Measurements from ENCODE around the gene PEX1. TPM values are rescaled to one million over a fixed set of nuclear protein-coding genes. Genes with fewer than 3 reads are reported as not detected.
"Not testable (repeated sequence)": the region's sequence is repeated elsewhere in the genome, so short reads cannot be mapped to it uniquely, and the experiment has no call there.

The PEX1 gene
- total RNA-seq, 2 experiments from 2014 or later: 12.9 to 13.2 TPM

- H3K27ac Mint-ChIP-seq; H3K9me3 Mint-ChIP-seq; H3K27me3 Mint-ChIP-seq (ENCODE audit: low read depth); CTCF ChIA-PET; H3K4me1 Mint-ChIP-seq (ENCODE audit: low read depth); H3K36me3 Mint-ChIP-seq (ENCODE audit: low read depth); DNase-seq; H3K4me3 Mint-ChIP-seq; intact Hi-C loops (cut with micrococcal nuclease): not testable (repeated sequence)
Observed at GRCh38 chr7:92543542-92543941, 15.2 kb upstream of the PEX1 start.

GRCh38 chr7:92534572-92534971 lies 6.3 kb upstream of the PEX1 start:
- intact Hi-C loops (cut with micrococcal nuclease): no loop called here
- H3K4me3 Mint-ChIP-seq: no peak overlapping the region
- no peak for DNase-seq
- no peaks in the 10 kb centered on the region for H3K9me3 Mint-ChIP-seq
- peaks cover 19% of the 10 kb centered on the region for H3K4me1 Mint-ChIP-seq (ENCODE audit: low read depth)
- peaks cover 15% of the 10 kb centered on the region for H3K36me3 Mint-ChIP-seq (ENCODE audit: low read depth)
- no peaks in the 10 kb centered on the region for H3K27me3 Mint-ChIP-seq (ENCODE audit: low read depth)
- H3K27ac Mint-ChIP-seq: peak overlapping the region; percentile 42
- CTCF ChIA-PET: no interaction called here

GRCh38 chr7:92528958-92529264 lies 591 bp upstream of the PEX1 start:
- peak overlapping the region; percentile 91 for H3K27ac Mint-ChIP-seq
- no peaks in the 10 kb centered on the region for H3K9me3 Mint-ChIP-seq
- H3K4me3 Mint-ChIP-seq: peak overlapping the region; percentile 84
- DNase-seq: no peak
- peaks cover 4% of the 10 kb centered on the region for H3K36me3 Mint-ChIP-seq (ENCODE audit: low read depth)
- intact Hi-C loops (cut with micrococcal nuclease): loop anchor here (1.0 to 5.0 kb wide), 18 partner anchors 61 to 703 kb away; partner anchors contain the start of genes ANKIB1, CYP51A1, FAM133B and GATAD1
- peaks cover 25% of the 10 kb centered on the region for H3K4me1 Mint-ChIP-seq (ENCODE audit: low read depth)
- H3K27me3 Mint-ChIP-seq (ENCODE audit: low read depth): no peaks in the 10 kb centered on the region
- CTCF ChIA-PET: interaction anchor here (0.6 to 1.6 kb wide), 17 partner anchors 7 to 649 kb away, joined by 3 to 8 read pairs (median 3); partner anchors contain the start of genes AKAP9, FAM133B and MTERF1

- H3K9me3 Mint-ChIP-seq: no peaks in the 10 kb centered on the region
- intact Hi-C loops (cut with micrococcal nuclease): loop anchor here (1.0 to 5.0 kb wide), 17 partner anchors 63 to 705 kb away; partner anchors contain the start of genes ANKIB1, CYP51A1, FAM133B and GATAD1
- peaks cover 2% of the 10 kb centered on the region for H3K36me3 Mint-ChIP-seq (ENCODE audit: low read depth)
- H3K4me1 Mint-ChIP-seq (ENCODE audit: low read depth): peaks cover 22% of the 10 kb centered on the region
- H3K27me3 Mint-ChIP-seq (ENCODE audit: low read depth): no peaks in the 10 kb centered on the region
- H3K27ac Mint-ChIP-seq: peak overlapping the region; percentile 74
- peak; percentile 73 for DNase-seq
- CTCF ChIA-PET: interaction anchor here (0.7 to 1.6 kb wide), 6 partner anchors 14 to 463 kb away, joined by 3 to 8 read pairs (median 3); no protein-coding TSS in a partner anchor
- H3K4me3 Mint-ChIP-seq: peak overlapping the region; percentile 84
Observed at GRCh38 chr7:92527300-92528187, 776 bp downstream of the PEX1 start.

GRCh38 chr7:92523110-92523509 lies 5.2 kb downstream of the PEX1 start:
- H3K9me3 Mint-ChIP-seq: no peaks in the 10 kb centered on the region

GRCh38 chr7:92520024-92520423 lies 8.3 kb downstream of the PEX1 start:
- Mint-ChIP-seq H3K4me1 (ENCODE audit: low read depth) (peaks cover 9% of the 10 kb centered on the region), H3K36me3 (ENCODE audit: low read depth) (peaks cover 4% of the 10 kb centered on the region), H3K9me3 (no peaks in the 10 kb centered on the region), H3K27ac (no peak overlapping the region), H3K27me3 (ENCODE audit: low read depth) (no peaks in the 10 kb centered on the region), H3K4me3 (no peak overlapping the region)
- intact Hi-C loops (cut with micrococcal nuclease): no loop called here
- CTCF ChIA-PET: no interaction called here
- no peak for DNase-seq

More at GRCh38 chr7:92523110-92523509, 5.2 kb downstream of the PEX1 start:
- intact Hi-C loops (cut with micrococcal nuclease): no loop called here
- no peak for DNase-seq
- H3K27ac Mint-ChIP-seq: no peak overlapping the region
- CTCF ChIA-PET: no interaction called here
- no peaks in the 10 kb centered on the region for H3K27me3 Mint-ChIP-seq (ENCODE audit: low read depth)
- H3K4me3 Mint-ChIP-seq: no peak overlapping the region
- peaks cover 15% of the 10 kb centered on the region for H3K4me1 Mint-ChIP-seq (ENCODE audit: low read depth)
- H3K36me3 Mint-ChIP-seq (ENCODE audit: low read depth): no peaks in the 10 kb centered on the region

GRCh38 chr7:92517631-92518030 lies 10.7 kb downstream of the PEX1 start:
- intact Hi-C loops (cut with micrococcal nuclease): no loop called here
- H3K4me1 Mint-ChIP-seq (ENCODE audit: low read depth): peaks cover 9% of the 10 kb centered on the region
- no peak overlapping the region for H3K4me3 Mint-ChIP-seq
- peak overlapping the region; percentile 64 for H3K27ac Mint-ChIP-seq
- H3K36me3 Mint-ChIP-seq (ENCODE audit: low read depth): peaks cover 13% of the 10 kb centered on the region
- CTCF ChIA-PET: interaction anchor here (0.6 to 1.1 kb wide), 2 partner anchors 11 to 928 kb away, joined by 3 to 5 read pairs; partner anchors contain the start of gene RBM48
- DNase-seq: no peak
- no peaks in the 10 kb centered on the region for H3K9me3 Mint-ChIP-seq
- no peaks in the 10 kb centered on the region for H3K27me3 Mint-ChIP-seq (ENCODE audit: low read depth)

GRCh38 chr7:92513167-92513902 lies 15.0 kb downstream of the PEX1 start:
- Mint-ChIP-seq H3K27me3 (ENCODE audit: low read depth) (no peaks in the 10 kb centered on the region), H3K27ac (no peak overlapping the region), H3K4me1 (ENCODE audit: low read depth) (peaks cover 9% of the 10 kb centered on the region), H3K4me3 (no peak overlapping the region), H3K9me3 (no peaks in the 10 kb centered on the region), H3K36me3 (ENCODE audit: low read depth) (peaks cover 15% of the 10 kb centered on the region)
- CTCF ChIA-PET: no interaction called here
- intact Hi-C loops (cut with micrococcal nuclease): no loop called here
- no peak for DNase-seq

- Mint-ChIP-seq H3K9me3 (no peaks in the 10 kb centered on the region), H3K27ac (no peak overlapping the region), H3K36me3 (ENCODE audit: low read depth) (peaks cover 11% of the 10 kb centered on the region), H3K4me1 (ENCODE audit: low read depth) (peaks cover 1% of the 10 kb centered on the region), H3K4me3 (no peak overlapping the region), H3K27me3 (ENCODE audit: low read depth) (no peaks in the 10 kb centered on the region)
- CTCF ChIA-PET: no interaction called here
- DNase-seq: no peak
- intact Hi-C loops (cut with micrococcal nuclease): no loop called here
Observed at GRCh38 chr7:92508946-92509345, 19.4 kb downstream of the PEX1 start.

- CTCF ChIA-PET: no interaction called here
- H3K27me3 Mint-ChIP-seq (ENCODE audit: low read depth): no peaks in the 10 kb centered on the region
- no peak overlapping the region for H3K27ac Mint-ChIP-seq
- DNase-seq: no peak
- peaks cover 6% of the 10 kb centered on the region for H3K36me3 Mint-ChIP-seq (ENCODE audit: low read depth)
- H3K4me3 Mint-ChIP-seq: no peak overlapping the region
- intact Hi-C loops (cut with micrococcal nuclease): no loop called here
- H3K4me1 Mint-ChIP-seq (ENCODE audit: low read depth): peaks cover 4% of the 10 kb centered on the region
- no peaks in the 10 kb centered on the region for H3K9me3 Mint-ChIP-seq
Observed at GRCh38 chr7:92506363-92506762, 22.0 kb downstream of the PEX1 start.

- intact Hi-C loops (cut with micrococcal nuclease): no loop called here
Observed at GRCh38 chr7:92504563-92504962, 23.8 kb downstream of the PEX1 start.

GRCh38 chr7:92503767-92504166 lies 24.6 kb downstream of the PEX1 start:
- Mint-ChIP-seq H3K36me3 (ENCODE audit: low read depth) (peaks cover 16% of the 10 kb centered on the region), H3K27ac (no peak overlapping the region), H3K4me1 (ENCODE audit: low read depth) (peaks cover 4% of the 10 kb centered on the region), H3K27me3 (ENCODE audit: low read depth) (no peaks in the 10 kb centered on the region), H3K4me3 (no peak overlapping the region), H3K9me3 (no peaks in the 10 kb centered on the region)
- DNase-seq: no peak
- intact Hi-C loops (cut with micrococcal nuclease): no loop called here
- CTCF ChIA-PET: no interaction called here

More at GRCh38 chr7:92504563-92504962, 23.8 kb downstream of the PEX1 start:
- Mint-ChIP-seq H3K27me3 (ENCODE audit: low read depth) (no peaks in the 10 kb centered on the region), H3K9me3 (no peaks in the 10 kb centered on the region), H3K4me3 (no peak overlapping the region), H3K36me3 (ENCODE audit: low read depth) (peaks cover 11% of the 10 kb centered on the region), H3K4me1 (ENCODE audit: low read depth) (peaks cover 4% of the 10 kb centered on the region), H3K27ac (no peak overlapping the region)
- CTCF ChIA-PET: no interaction called here
- DNase-seq: no peak
